Thymus (tissue), 11 donors: ENCODE data around the gene ATAD5. TPM values are rescaled to one million over a fixed set of nuclear protein-coding genes. Genes with fewer than 3 reads are reported as not detected.
"Not testable (repeated sequence)": the region's sequence is repeated elsewhere in the genome, so short reads cannot be mapped to it uniquely, and the experiment has no call there.

ENCODE experiments used
- DNase-seq, 9 donors: peaks; one replicate each; pipeline ENCODE4 v3.0.0-alpha.2; 2013; ENCODE audit warnings: low spot score in 9 of 9, low read depth in 6 of 9, missing footprints in 1 of 9
- H3K27ac ChIP-seq, 2 donors: one replicate each; pipeline ENCODE4 v1.5.1; 2013; ENCODE audit warnings: control low read depth in 1 of 2, low read depth in 1 of 2, low read length in 1 of 2, mild to moderate bottlenecking in 1 of 2, moderate library complexity in 1 of 2
- H3K27me3 ChIP-seq, 2 donors: one replicate each; pipeline ENCODE4 v1.5.1; 2013; ENCODE audit warnings: low read length in 1 of 2; ENCODE audit not compliant: control insufficient read depth in 2 of 2, insufficient read depth in 1 of 2
- H3K36me3 ChIP-seq, 2 donors: one replicate each; pipeline ENCODE4 v1.5.1; 2013; ENCODE audit warnings: low read length in 1 of 2, mild to moderate bottlenecking in 1 of 2, moderate library complexity in 1 of 2; ENCODE audit not compliant: control insufficient read depth in 2 of 2, insufficient read depth in 2 of 2
- H3K4me1 ChIP-seq, 2 donors: one replicate each; pipeline ENCODE4 v1.5.1; 2013; ENCODE audit warnings: low read length in 2 of 2; ENCODE audit not compliant: control insufficient read depth in 2 of 2, insufficient read depth in 2 of 2
- H3K4me3 ChIP-seq, 2 donors: one replicate each; pipeline ENCODE4 v1.5.1; 2013; ENCODE audit warnings: low read length in 2 of 2, control low read depth in 1 of 2, mild to moderate bottlenecking in 1 of 2
- H3K9me3 ChIP-seq, 2 donors: one replicate each; pipeline ENCODE4 v1.5.1; 2013; ENCODE audit warnings: low read length in 1 of 2, mild to moderate bottlenecking in 1 of 2; ENCODE audit not compliant: control insufficient read depth in 2 of 2, insufficient read depth in 1 of 2
- WGBS: extraction: QIAGEN DNeasy Blood & Tissue Kit; methylation state at CpG from one replicate; pipeline ENCODE4 v1.1.7; 2013; 5-methylcytosine and 5-hydroxymethylcytosine counted together
- polyA plus RNA-seq: library from polyadenylated mRNA; stranded (reverse); fragments of 200-250 nt; gene quantifications from one replicate; pipeline ENCODE4 v1.2.3, GENCODE V29; 2013
- total RNA-seq: library from RNA; stranded (reverse); fragments of 120-200 nt; gene quantifications from one replicate; pipeline ENCODE4 v1.2.4, GENCODE V29; 2013
- donor health status: healthy.

ATAD5 gene
- total and polyA plus RNA-seq, 2 donors, result 1.1 to 9.3 TPM

- H3K27ac ChIP-seq, result peak overlapping the region; percentile 83 to 91
- peaks cover 0 to 12% of the 10 kb centered on the region in 2 donors for H3K9me3 ChIP-seq
- H3K4me3 ChIP-seq, result peak overlapping the region in 1 of 2 donors; percentile 19
- peaks cover 2 to 11% of the 10 kb centered on the region in 2 donors for H3K36me3 ChIP-seq
- peaks cover 15 to 44% of the 10 kb centered on the region in 2 donors for H3K4me1 ChIP-seq
- no peaks in the 10 kb centered on the region for H3K27me3 ChIP-seq
- DNase-seq, result peak in 1 of 9 donors; percentile 56
- 36% methylated on average over 8 of the region's 8 CpGs for WGBS
Observed at GRCh38 chr17:30819971-30820705, 11.6 kb upstream of the ATAD5 start.

- Histone ChIP-seq H3K4me1 (peaks cover 15 to 49% of the 10 kb centered on the region in 2 donors), H3K27ac (peak overlapping the region; percentile 75 to 81), H3K27me3 (no peaks in the 10 kb centered on the region), H3K36me3 (peaks cover 0 to 5% of the 10 kb centered on the region in 2 donors), H3K9me3 (peaks cover 0 to 12% of the 10 kb centered on the region in 2 donors), H3K4me3 (peak overlapping the region; percentile 26 to 83)
- WGBS, result 14% methylated on average over 9 of the region's 9 CpGs
- DNase-seq, result peak in 1 of 9 donors; percentile 45
Observed at GRCh38 chr17:30821871-30822723, 9.7 kb upstream of the ATAD5 start.

- H3K36me3 ChIP-seq, H3K27me3 ChIP-seq: not testable (repeated sequence)
- DNase-seq, result peak in 1 of 9 donors; percentile 30
- Histone ChIP-seq H3K4me1 (peaks cover 15 to 49% of the 10 kb centered on the region in 2 donors), H3K9me3 (peaks cover 0 to 12% of the 10 kb centered on the region in 2 donors), H3K4me3 (peak overlapping the region; percentile 83 to 96), H3K27ac (peak overlapping the region; percentile 70 to 75)
- WGBS, result 53% methylated on average over 14 of the region's 14 CpGs
Observed at GRCh38 chr17:30822919-30823318, 8.8 kb upstream of the ATAD5 start.

DNA sequence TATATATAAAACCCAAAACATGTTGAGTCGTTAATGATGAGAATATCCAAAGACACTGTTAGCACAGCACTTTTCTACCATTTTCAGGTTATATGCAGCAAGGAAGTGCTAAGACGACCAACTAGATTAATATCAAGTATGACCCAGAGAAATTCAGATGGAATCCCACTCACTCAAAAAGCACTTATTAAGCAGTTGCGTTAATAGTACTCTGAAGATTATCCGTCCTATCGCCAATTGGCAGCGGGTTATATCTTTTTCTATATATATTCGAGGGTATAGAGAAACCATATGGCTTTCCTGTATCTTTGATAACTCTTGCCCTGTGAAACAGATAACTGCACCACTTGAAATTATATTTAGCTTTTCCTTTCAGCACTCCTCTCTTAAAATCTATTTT, 8.3 kb upstream of the ATAD5 start:
- Histone ChIP-seq H3K4me3 (peak overlapping the region; percentile 83 to 96), H3K27me3 (no peaks in the 10 kb centered on the region), H3K36me3 (peaks cover 0 to 5% of the 10 kb centered on the region in 2 donors), H3K9me3 (peaks cover 0 to 10% of the 10 kb centered on the region in 2 donors), H3K27ac (peak overlapping the region in 1 of 2 donors; percentile 89), H3K4me1 (peaks cover 15 to 49% of the 10 kb centered on the region in 2 donors)
- 11% methylated on average over 7 of the region's 7 CpGs for WGBS
- peak in 1 of 9 donors; percentile 27 for DNase-seq

- Histone ChIP-seq H3K4me1 (peaks cover 15 to 43% of the 10 kb centered on the region in 2 donors), H3K9me3 (peaks cover 0 to 7% of the 10 kb centered on the region in 2 donors)
- peak in 1 of 9 donors; percentile 26 for DNase-seq
Observed at GRCh38 chr17:30824002-30824355, 7.8 kb upstream of the ATAD5 start.

DNA sequence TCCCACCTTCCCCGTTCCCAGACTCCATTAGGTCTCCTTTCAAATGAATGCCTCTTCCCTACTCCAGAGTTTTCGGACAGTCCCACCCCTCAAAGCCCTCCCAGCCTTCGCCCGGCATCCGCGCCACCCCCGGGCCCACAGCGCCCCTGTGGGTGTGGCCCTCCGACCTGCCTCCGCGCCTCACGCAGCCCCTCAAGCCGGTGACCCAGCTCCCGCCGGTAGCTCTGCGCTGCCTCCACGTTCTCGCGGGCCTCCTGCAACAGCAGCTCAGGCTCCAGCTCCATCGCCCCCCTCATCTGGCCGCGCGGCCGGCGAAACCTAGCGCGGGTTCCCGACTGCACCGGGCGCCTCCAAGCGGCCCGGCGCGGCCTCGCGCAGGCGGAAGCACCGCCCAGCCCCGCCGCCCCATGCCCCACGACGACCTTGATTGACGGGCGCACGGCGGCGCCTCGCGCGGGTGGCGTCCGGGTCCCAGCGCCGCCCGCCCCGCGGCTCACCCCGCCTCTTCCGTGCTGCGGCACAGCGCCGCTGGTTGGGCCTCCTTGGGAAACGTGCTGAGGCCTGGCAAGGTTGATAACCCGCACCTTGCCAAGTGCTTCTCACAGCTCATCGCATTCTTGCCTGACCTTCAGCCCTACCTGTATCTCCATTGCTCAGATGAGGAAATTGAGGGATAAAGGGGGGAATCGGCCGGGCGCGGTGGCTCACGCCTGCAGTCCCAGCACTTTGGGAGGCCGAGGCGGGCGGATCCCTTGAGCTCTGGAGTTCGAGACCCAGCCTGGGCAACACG, 7.2 kb upstream of the ATAD5 start, which contains the start of gene CRLF3:
TSS of gene CRLF3 (minus strand) at position 337 of the 790 bp plus-strand sequence. CDS start at position 296, 41 bp downstream.
- 9% methylated on average over 75 of the region's 75 CpGs for WGBS
- H3K27ac ChIP-seq, result peak within 1 kb of the TSS; percentile 89 to 98
- H3K9me3 ChIP-seq, result peaks cover 0 to 4% of the 10 kb centered on the region in 2 donors
- DNase-seq, result peak in 8 of 9 donors; percentile 75 to 96 (median 88)
- no peaks in the 10 kb centered on the region for H3K36me3 ChIP-seq
- no peaks in the 10 kb centered on the region for H3K27me3 ChIP-seq
- H3K4me3 ChIP-seq, result peak within 1 kb of the TSS; percentile 83 to 96
- peaks cover 15 to 38% of the 10 kb centered on the region in 2 donors for H3K4me1 ChIP-seq

More at GRCh38 chr17:30824002-30824355, 7.8 kb upstream of the ATAD5 start:
- H3K36me3 ChIP-seq, result peaks cover 0 to 3% of the 10 kb centered on the region in 2 donors
- 1% methylated on average over 11 of the region's 11 CpGs for WGBS
- peak overlapping the region; percentile 89 to 98 for H3K27ac ChIP-seq
- H3K4me3 ChIP-seq, result peak overlapping the region; percentile 83 to 96
- H3K27me3 ChIP-seq, result no peaks in the 10 kb centered on the region

GRCh38 chr17:30827082-30827481, 4.7 kb upstream of the ATAD5 start:
- no peaks in the 10 kb centered on the region for H3K36me3 ChIP-seq
- H3K9me3 ChIP-seq, result peaks cover 0 to 4% of the 10 kb centered on the region in 2 donors
- 92% methylated on average over 6 of the region's 6 CpGs for WGBS
- H3K4me3 ChIP-seq, result no peak overlapping the region
- H3K4me1 ChIP-seq, result peaks cover 7 to 23% of the 10 kb centered on the region in 2 donors
- no peak overlapping the region for H3K27ac ChIP-seq
- H3K27me3 ChIP-seq, result no peaks in the 10 kb centered on the region
- no peak for DNase-seq

GRCh38 chr17:30829022-30829421, 2.7 kb upstream of the ATAD5 start:
- no peak overlapping the region for H3K4me3 ChIP-seq
- DNase-seq, result no peak
- H3K36me3 ChIP-seq, result no peaks in the 10 kb centered on the region
- H3K4me1 ChIP-seq, result peaks cover 12 to 22% of the 10 kb centered on the region in 2 donors
- 96% methylated on average over 5 of the region's 5 CpGs for WGBS
- no peak overlapping the region for H3K27ac ChIP-seq
- peaks cover 0 to 4% of the 10 kb centered on the region in 2 donors for H3K9me3 ChIP-seq
- no peaks in the 10 kb centered on the region for H3K27me3 ChIP-seq
